H1 (cell line): ENCODE results near the gene ARHGEF16. TPM values are rescaled to one million over a fixed set of nuclear protein-coding genes. Genes with fewer than 3 reads are reported as not detected.

Experiments
- CTCF ChIA-PET: fragments of 300-600 bp; sonication (Branson Sonifier 250); formaldehyde crosslinking; loops from one replicate; lab custom pipeline; 2021; ENCODE audit not compliant: partially characterized antibody; lab: Charles Lee
- POLR2A ChIA-PET: fragments of 300-600 bp; sonication (Branson Sonifier 250); formaldehyde crosslinking; loops from one replicate; lab custom pipeline; 2021; ENCODE audit warnings: inconsistent platforms; ENCODE audit not compliant: partially characterized antibody; lab: Charles Lee
- DNase-seq, 2 experiments: peaks; one replicate each; pipeline versions ENCODE4 v3.0.0 to v3.0.0-alpha.2; 2010 to 2022; ENCODE audit warnings: low spot score in 2 of 2, low read depth in 1 of 2, mixed read lengths in 1 of 2
- FAIRE-seq: peaks from 2 replicates; lab custom pipeline; 2011; peaks lifted over from hg19 to GRCh38; lab: Jason Lieb, UNC
- H2AFZ ChIP-seq: 2 replicates; pipeline ENCODE4 v1.8.1; 2012; ENCODE audit warnings: low read length, inconsistent platforms
- H2AK5ac ChIP-seq: 2 replicates; pipeline ENCODE4 v1.6.1; 2013; ENCODE audit warnings: low read depth, low read length
- H2BK120ac ChIP-seq: replicated peaks from 2 replicates; pipeline ENCODE3; 2013; ENCODE audit warnings: low read depth, low read length, inconsistent platforms
- H2BK12ac ChIP-seq: 2 replicates; pipeline ENCODE4 v1.6.1; 2013; ENCODE audit warnings: low read depth, low read length
- H2BK15ac ChIP-seq: 2 replicates; pipeline ENCODE4 v1.6.1; 2013; ENCODE audit warnings: low read length
- H2BK20ac ChIP-seq: 2 replicates; pipeline ENCODE4 v1.6.1; 2013; ENCODE audit warnings: low read length
- H2BK5ac ChIP-seq: 2 replicates; pipeline ENCODE4 v1.6.1; 2013; ENCODE audit warnings: low read depth, low read length
- H3K14ac ChIP-seq: 2 replicates; pipeline ENCODE4 v1.6.1; 2013; ENCODE audit warnings: inconsistent platforms; ENCODE audit not compliant: insufficient read length
- H3K18ac ChIP-seq: 2 replicates; pipeline ENCODE4 v1.6.1; 2013; ENCODE audit warnings: low read length; ENCODE audit errors: extremely low read depth
- H3K23ac ChIP-seq: 2 replicates; pipeline ENCODE4 v1.6.1; 2013; ENCODE audit warnings: inconsistent platforms; ENCODE audit not compliant: insufficient read length
- H3K23me2 ChIP-seq: 2 replicates; pipeline ENCODE4 v1.6.1; 2013; ENCODE audit warnings: low read depth, low read length
- H3K27ac ChIP-seq: 2 replicates; pipeline ENCODE4 v1.6.1; 2011; ENCODE audit warnings: low read depth, low read length, inconsistent platforms
- H3K27me3 ChIP-seq, 4 experiments: replicated peaks in 1 of 4; 1 replicate in 1 of 4; 2 replicates in 3 of 4; pipeline versions ENCODE4 v1.6.1 to v1.8.1; 2011 to 2013; ENCODE audit warnings: low read length in 3 of 4, mild to moderate bottlenecking in 3 of 4, inconsistent platforms in 2 of 4, mixed read lengths in 2 of 4, moderate library complexity in 1 of 4; ENCODE audit not compliant: control insufficient read depth in 3 of 4, insufficient read depth in 3 of 4; ENCODE audit errors: extremely low read depth in 1 of 4
- H3K36me3 ChIP-seq, 4 experiments: 2 replicates each; pipeline versions ENCODE4 v1.6.1 to v1.8.1; 2011 to 2013; ENCODE audit warnings: mild to moderate bottlenecking in 4 of 4, low read length in 3 of 4, moderate library complexity in 2 of 4, control low read depth in 1 of 4, inconsistent platforms in 1 of 4; ENCODE audit not compliant: insufficient read depth in 4 of 4, control insufficient read depth in 2 of 4
- H3K4ac ChIP-seq: replicated peaks from 2 replicates; pipeline ENCODE3; 2013; ENCODE audit warnings: low read length, low read depth, mixed read lengths, inconsistent platforms; ENCODE audit not compliant: insufficient read length
- H3K4me1 ChIP-seq, 4 experiments: replicated peaks in 1 of 4; 1 replicate in 1 of 4; 2 replicates in 3 of 4; pipeline versions ENCODE4 v1.6.1 to v1.8.1; 2011 to 2013; ENCODE audit warnings: low read length in 3 of 4, inconsistent platforms in 2 of 4, mixed read lengths in 1 of 4; ENCODE audit not compliant: insufficient read depth in 4 of 4, control insufficient read depth in 3 of 4
- H3K4me2 ChIP-seq, 2 experiments: 2 replicates each; pipeline versions ENCODE4 v1.6.1 to v1.8.1; 2011 to 2013; ENCODE audit warnings: low read depth in 2 of 2, low read length in 2 of 2, control low read depth in 1 of 2, inconsistent platforms in 1 of 2, mild to moderate bottlenecking in 1 of 2; ENCODE audit not compliant: insufficient read depth in 1 of 2
- H3K4me3 ChIP-seq, 4 experiments: fragments of 200-600, 300-600 bp in 1 of 4; sonication (generic), shearing (Covaris generic), sonication (Bioruptor Twin) in 1 of 4; 2 replicates each; pipeline versions ENCODE4 v1.5.1 to v1.8.1; 2011 to 2016; ENCODE audit warnings: low read length in 4 of 4, low read depth in 3 of 4, control low read depth in 2 of 4, inconsistent platforms in 2 of 4, mild to moderate bottlenecking in 2 of 4, mixed read lengths in 1 of 4, moderate library complexity in 1 of 4; ENCODE audit not compliant: insufficient read depth in 2 of 4; ENCODE audit errors: extremely low read depth in 1 of 4
- H3K56ac ChIP-seq: replicated peaks from 2 replicates; pipeline ENCODE3; 2013; ENCODE audit warnings: low read depth, mild to moderate bottlenecking, mixed read lengths, low read length, inconsistent platforms; ENCODE audit not compliant: insufficient read length
- H3K79me1 ChIP-seq: 2 replicates; pipeline ENCODE4 v1.6.1; 2013; ENCODE audit warnings: low read depth, low read length, control low read depth
- H3K79me2 ChIP-seq, 2 experiments: 2 replicates each; pipeline versions ENCODE4 v1.6.1 to v1.8.1; 2012 to 2013; ENCODE audit warnings: low read length in 2 of 2, mild to moderate bottlenecking in 2 of 2, inconsistent platforms in 1 of 2; ENCODE audit not compliant: insufficient read depth in 2 of 2, control insufficient read depth in 1 of 2
- H3K9ac ChIP-seq, 4 experiments: replicated peaks in 1 of 4; 1 replicate in 1 of 4; 2 replicates in 3 of 4; pipeline versions ENCODE4 v1.6.1 to v1.8.1; 2011 to 2013; ENCODE audit warnings: low read depth in 3 of 4, low read length in 3 of 4, control low read depth in 2 of 4, mild to moderate bottlenecking in 2 of 4, moderate library complexity in 2 of 4, inconsistent platforms in 1 of 4; ENCODE audit errors: extremely low read depth in 1 of 4
- H3K9me3 ChIP-seq, 2 experiments: 2 replicates each; pipeline versions ENCODE4 v1.6.1 to v1.8.1; 2012 to 2013; ENCODE audit warnings: mild to moderate bottlenecking in 2 of 2, moderate library complexity in 2 of 2, control low read depth in 1 of 2, inconsistent platforms in 1 of 2, low read depth in 1 of 2, low read length in 1 of 2, mixed read lengths in 1 of 2; ENCODE audit not compliant: insufficient read depth in 2 of 2
- H4K20me1 ChIP-seq, 2 experiments: replicated peaks in 1 of 2; 2 replicates each; pipeline versions ENCODE3 to v1.8.1; 2011 to 2013; ENCODE audit warnings: inconsistent platforms in 2 of 2, low read length in 2 of 2, mild to moderate bottlenecking in 1 of 2; ENCODE audit not compliant: insufficient read depth in 2 of 2, control insufficient read depth in 1 of 2
- H4K5ac ChIP-seq: 2 replicates; pipeline ENCODE4 v1.6.1; 2013; ENCODE audit warnings: low read length, low read depth, mixed read lengths, inconsistent platforms; ENCODE audit not compliant: insufficient read length
- H4K8ac ChIP-seq: 2 replicates; pipeline ENCODE4 v1.8.0; 2013; ENCODE audit warnings: mild to moderate bottlenecking, moderate library complexity, low read length, inconsistent platforms; ENCODE audit not compliant: insufficient read depth; ENCODE audit errors: extremely low read depth
- H4K91ac ChIP-seq: replicated peaks from 2 replicates; pipeline ENCODE3; 2013; ENCODE audit warnings: low read length, mixed read lengths, inconsistent platforms; ENCODE audit not compliant: insufficient read length
- CHD1 ChIP-seq: IDR thresholded peaks from 2 replicates; pipeline ENCODE4 v1.6.1; 2012; ENCODE audit warnings: low read depth, low read length, improper control_type of control experiment
- EZH2 ChIP-seq: fragments of 200-600 bp; sonication (generic); IDR thresholded peaks from 2 replicates; pipeline ENCODE4 v1.7.1; 2012; ENCODE audit warnings: low read depth, mild to moderate bottlenecking, moderate library complexity, low read length, inconsistent platforms; ENCODE audit not compliant: severe bottlenecking
- KDM5A ChIP-seq: fragments of 200-600 bp; IDR thresholded peaks from 2 replicates; pipeline ENCODE4 v1.7.1; 2012; ENCODE audit warnings: mild to moderate bottlenecking, low read length, inconsistent platforms, mixed read lengths
- POLR2A ChIP-seq, 2 experiments: IDR thresholded peaks; 1 replicate in 1 of 2; 2 replicates in 1 of 2; pipeline ENCODE4 v1.6.1; 2011; ENCODE audit warnings: low read depth in 2 of 2, low read length in 2 of 2, mild to moderate bottlenecking in 2 of 2; ENCODE audit errors: control extremely low read depth in 1 of 2
- RBBP5 ChIP-seq: IDR thresholded peaks from 2 replicates; pipeline ENCODE4 v1.7.1; 2012; ENCODE audit warnings: low read depth, mild to moderate bottlenecking, inconsistent platforms, low read length, moderate library complexity, borderline replicate concordance
- RFX5 ChIP-seq: IDR thresholded peaks from 2 replicates; pipeline ENCODE4 v1.6.1; 2011; ENCODE audit warnings: low read depth, low read length, improper control_type of control experiment, borderline replicate concordance
- SIN3A ChIP-seq, 2 experiments: IDR thresholded peaks in 1 of 2; conservative IDR thresholded peaks in 1 of 2; 2 replicates each; pipeline ENCODE4 v1.6.1; 2011 to 2012; ENCODE audit warnings: low read length in 2 of 2, improper control_type of control experiment in 1 of 2, low read depth in 1 of 2, mild to moderate bottlenecking in 1 of 2
- TAF7 ChIP-seq: optimal IDR thresholded peaks from 2 replicates; pipeline ENCODE3; 2011; ENCODE audit warnings: low read depth, mild to moderate bottlenecking, inconsistent platforms, low read length, moderate library complexity, borderline replicate concordance
- TEAD4 ChIP-seq: IDR thresholded peaks from 2 replicates; pipeline ENCODE4 v1.6.1; 2012; ENCODE audit warnings: low read depth, low read length, inconsistent platforms, mixed read lengths
- WGBS, 2 experiments: shearing (Covaris generic) in 1 of 2; methylation state at CpG; one replicate each; pipeline versions ENCODE4 v1.1.6 to v1.1.7; 2013 to 2015; ENCODE audit warnings: low lambda C conversion rate in 2 of 2, mixed read lengths in 2 of 2, inconsistent platforms in 1 of 2, low coverage in 1 of 2, missing lambda C conversion rate in 1 of 2; ENCODE audit not compliant: insufficient replicate concordance in 2 of 2, insufficient coverage in 1 of 2, insufficient read length in 1 of 2; ENCODE audit errors: extremely low coverage in 1 of 2, missing lambda C conversion rate in 1 of 2; 5-methylcytosine and 5-hydroxymethylcytosine counted together
- polyA plus RNA-seq, 7 experiments: library from polyadenylated mRNA; depleted of rRNA in 3 of 7; stranded (reverse) in 5 of 7; unstranded in 2 of 7; fragments of >200 nt in 5 of 7; fragments of 200-250 nt in 2 of 7; gene quantifications; 1 replicate in 5 of 7; 2 replicates in 1 of 7; 4 replicates in 1 of 7; pipeline versions ENCODE4 v1.2.1 to v1.2.3, GENCODE V29; 2011 to 2013; ENCODE audit warnings: missing spikeins in 2 of 7, mixed read lengths in 2 of 7
- total RNA-seq: library from RNA; stranded (reverse); fragmentation: NEBNext Ultra II Directional; extraction: Animal tissue kit (Norgen Biotek cat#: 25700); gene quantifications from 2 replicates; pipeline ENCODE4 v1.2.1, GENCODE V29; 2021
- TF ChIP-seq, protein P1 (sequence below): IDR thresholded peaks from 2 replicates; pipeline ENCODE4 v1.6.1; 2011; ENCODE audit warnings: low read depth, mild to moderate bottlenecking, low read length; ENCODE audit not compliant: insufficient read depth

ARHGEF16 gene
- total and polyA plus RNA-seq, 2 of the 8 experiments (the other 6 are each of a cell fraction or from before 2014, with no cell fraction given): 18.3 to 20.7 TPM

DNA sequence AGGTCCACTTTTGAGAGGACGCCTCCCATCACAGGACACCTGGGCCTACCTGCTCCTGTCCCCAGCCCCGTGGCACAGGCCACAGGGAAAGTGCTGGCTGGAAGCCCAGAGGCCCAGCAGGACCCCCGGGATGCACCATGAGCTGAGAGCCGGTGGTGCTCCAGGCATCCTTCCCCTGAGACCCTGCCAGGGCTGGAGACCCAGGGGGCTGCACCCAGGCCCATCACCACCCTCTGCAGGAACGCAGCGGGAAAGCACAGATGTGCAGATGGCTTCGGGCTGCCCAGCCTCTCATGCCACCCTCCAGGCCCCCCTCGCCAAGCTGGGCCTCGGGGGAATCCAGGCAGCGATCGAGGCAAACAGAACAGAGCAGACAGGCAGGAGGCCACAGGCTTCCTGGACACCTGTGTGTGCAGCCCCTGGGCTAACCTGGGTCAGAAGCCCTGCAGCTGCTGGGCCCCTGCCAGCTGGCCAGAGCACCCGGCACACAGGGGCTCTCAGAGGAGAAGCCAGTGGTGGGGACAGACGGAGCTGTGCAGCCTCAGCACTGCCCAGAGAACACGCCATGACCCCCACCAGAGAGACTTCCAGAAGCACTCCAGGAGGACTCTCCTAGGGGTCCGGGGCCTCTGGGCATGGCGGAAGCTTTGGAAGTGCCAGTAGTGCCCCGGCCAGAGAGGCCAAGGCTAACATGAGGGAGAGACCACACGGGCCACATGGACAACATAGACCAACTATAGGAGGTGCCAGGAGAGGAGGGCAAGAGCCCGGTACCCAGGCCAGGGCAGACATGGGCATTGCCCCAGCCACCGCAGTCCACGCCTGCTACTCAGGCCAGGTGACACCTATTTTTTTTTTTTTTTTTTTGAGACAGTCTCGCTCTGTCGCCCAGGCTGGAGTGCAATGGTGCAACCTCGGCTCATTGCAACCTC lies 71.4 kb downstream of the ARHGEF16 start:
- Histone ChIP-seq H2AFZ (no peak overlapping the region), H2BK5ac (no peak overlapping the region), H3K27ac (no peak overlapping the region), H3K9me3 (no peaks in the 10 kb centered on the region), H3K79me2 (no peaks in the 10 kb centered on the region), H3K4me2 (no peak overlapping the region), H3K23me2 (peaks cover 3% of the 10 kb centered on the region; the same call in 1 of the 2 replicates), H2BK15ac (no peak overlapping the region), H2BK12ac (no peak overlapping the region), H3K27me3 (peaks cover 0 to 19% (median 18%) of the 10 kb centered on the region in 4 experiments; a peak in 5 of 7 replicates), H3K18ac (no peak overlapping the region), H3K23ac (no peak overlapping the region), H3K4me1 (peaks cover 0 to 8% (median 4%) of the 10 kb centered on the region in 4 experiments; a peak in 6 of 7 replicates), H3K36me3 (no peaks in the 10 kb centered on the region), H3K4ac (no peak overlapping the region), H3K4me3 (no peak overlapping the region), H2BK120ac (no peak overlapping the region), H2AK5ac (no peak overlapping the region), H4K8ac (0 out of 2 replicates have a peak overlapping the region, but pooled peaks have one; percentile 11), H2BK20ac (no peak overlapping the region), H3K14ac (no peak overlapping the region), H4K91ac (no peak overlapping the region), H3K9ac (no peak overlapping the region), H3K79me1 (no peaks in the 10 kb centered on the region), H4K20me1 (peaks cover 5 to 29% of the 10 kb centered on the region in 2 experiments), H4K5ac (no peak overlapping the region), H3K56ac (no peak overlapping the region)
- 87% methylated on average over 24 of the region's 24 CpGs; no CpG with 5 or more reads in 1 of the 2 experiments for WGBS, 2 experiments
- ChIA-PET POLR2A (interaction anchor here (0.6 to 1.2 kb wide), 3 partner anchors 17 to 1077 kb away, joined by 3 read pairs; no protein-coding TSS in a partner anchor), CTCF (interaction anchor here (0.8 to 7.1 kb wide), 7 partner anchors 8 to 107 kb away, joined by 3 to 43 read pairs (median 4); no protein-coding TSS in a partner anchor)
- DNase-seq (no peak), FAIRE-seq (no peak)
- TF ChIP-seq, protein P1, sequence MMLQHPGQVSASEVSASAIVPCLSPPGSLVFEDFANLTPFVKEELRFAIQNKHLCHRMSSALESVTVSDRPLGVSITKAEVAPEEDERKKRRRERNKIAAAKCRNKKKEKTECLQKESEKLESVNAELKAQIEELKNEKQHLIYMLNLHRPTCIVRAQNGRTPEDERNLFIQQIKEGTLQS: no peak
- TF ChIP-seq TEAD4 (no peak), EZH2 (no peak), CHD1 (no peak), RBBP5 (no peak), TAF7 (no peak), KDM5A (no peak), RFX5 (no peak), POLR2A (IDR thresholded peaks at IDR 0.05; ENCODE audit: control extremely low read depth in 1 of 2, low read depth in 2 of 2, low read length in 2 of 2) (no peak), SIN3A (conservative IDR thresholded peaks at IDR 0.05 in 1 of 2, IDR thresholded peaks at IDR 0.05 in 1 of 2; ENCODE audit: low read depth in 1 of 2, low read length in 2 of 2) (no peak)
